Measurements from ENCODE around the gene SBF2.

DNA sequence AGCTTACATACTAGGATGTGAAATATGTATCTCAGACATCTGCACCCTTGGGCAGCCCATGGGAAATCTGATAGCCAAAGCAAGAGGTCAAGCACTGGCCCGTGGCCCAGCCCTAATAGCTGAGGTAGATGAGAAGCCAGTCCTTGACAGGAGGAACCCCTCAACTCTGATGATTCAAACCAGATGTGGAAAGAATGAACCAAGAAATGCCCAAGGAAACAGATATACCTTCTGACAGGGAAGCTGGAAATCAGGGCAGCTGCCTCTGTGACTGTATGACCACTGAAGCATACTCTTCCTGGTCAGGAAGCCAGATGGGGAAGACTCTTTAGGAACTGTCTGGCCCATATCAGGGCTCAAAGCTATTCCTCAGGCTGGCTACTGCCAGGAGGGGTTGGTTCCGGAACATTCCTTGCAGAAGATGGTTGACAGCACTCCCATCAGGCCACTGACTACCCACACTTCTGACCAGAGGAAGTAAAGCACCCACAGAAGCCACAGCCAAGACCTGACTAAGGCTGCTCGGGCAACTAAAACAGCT lies 506.0 kb downstream of the SBF2 start:
- TF ChIP-seq GATA2 (IDR thresholded peaks at IDR 0.05; ENCODE audit: low read depth, low read length): no peak
- TF ChIP-seq GATA3 (IDR thresholded peaks at IDR 0.05; ENCODE audit: low read depth, low read length): no peak

All from SH-SY5Y (cell line).